COLO668 (cell line): Measurements from ENCODE around the gene DMTF1.
A peak's percentile ranks its signal among the peaks of the same experiment; 100 is the strongest.
"Not testable (repeated sequence)": the region's sequence is repeated elsewhere in the genome, so short reads cannot be mapped to it uniquely, and the experiment has no call there.

Source experiments
- DNase-seq: peaks from one replicate; lab custom pipeline; 2025; ENCODE audit not compliant: unreplicated experiment; lab: John Stamatoyannopoulos, UW

DMTF1 gene

GRCh38 chr7:87220026-87220733 lies 67.9 kb downstream of the DMTF1 start:
- peak; percentile 87 for DNase-seq

DNA sequence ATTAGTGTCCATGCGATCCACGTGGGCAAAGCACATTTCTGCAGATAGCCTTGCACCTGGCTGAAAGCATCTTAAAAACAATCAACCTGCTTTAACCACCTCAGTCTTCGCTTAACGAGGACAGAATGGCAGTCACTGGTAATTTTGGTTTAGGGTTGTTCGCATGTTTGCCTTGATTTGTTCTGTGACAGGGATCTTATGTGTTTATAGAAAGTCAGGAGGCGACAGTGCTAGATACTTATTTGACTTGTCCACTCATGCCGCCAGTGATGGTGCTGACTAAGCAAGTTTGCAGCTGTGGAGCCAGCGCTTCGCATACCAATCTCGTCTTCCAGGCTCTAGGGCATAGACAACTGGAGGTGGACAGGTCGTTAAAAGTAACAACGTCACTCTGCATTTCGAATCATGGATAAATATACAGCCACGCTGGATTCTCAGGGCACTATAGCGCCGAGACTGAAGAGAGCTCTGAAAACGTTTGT lies 68.5 kb downstream of the DMTF1 start:
- peak; percentile 23 for DNase-seq

GRCh38 chr7:87223666-87224065 lies 71.4 kb downstream of the DMTF1 start:
- no peak for DNase-seq

- DNase-seq = no peak
These were observed 73.4 kb downstream of the DMTF1 start for GRCh38 chr7:87225696-87226095.

DNA sequence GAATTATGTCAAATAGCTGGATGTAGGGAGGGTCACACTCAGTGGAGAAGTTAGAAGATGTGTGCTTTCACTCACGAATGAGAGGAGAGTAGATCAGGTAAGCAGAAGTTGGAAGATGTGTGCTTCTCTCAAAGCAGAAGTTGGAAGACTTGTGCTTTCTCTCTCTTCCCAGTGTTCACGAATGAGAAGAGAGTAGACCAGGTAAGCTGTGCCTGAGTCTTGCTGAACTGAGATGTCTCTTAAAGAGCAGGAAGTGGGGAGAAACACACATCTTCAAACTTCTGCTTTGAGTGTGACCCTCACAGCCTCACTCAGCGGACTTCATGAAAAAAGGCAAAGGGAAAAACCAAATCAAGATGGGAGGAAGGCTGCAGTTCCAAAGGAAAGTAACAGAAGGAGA lies 74.2 kb downstream of the DMTF1 start:
- DNase-seq = no peak

GRCh38 chr7:87231258-87231657 lies 79.0 kb downstream of the DMTF1 start:
- no peak for DNase-seq

DNA sequence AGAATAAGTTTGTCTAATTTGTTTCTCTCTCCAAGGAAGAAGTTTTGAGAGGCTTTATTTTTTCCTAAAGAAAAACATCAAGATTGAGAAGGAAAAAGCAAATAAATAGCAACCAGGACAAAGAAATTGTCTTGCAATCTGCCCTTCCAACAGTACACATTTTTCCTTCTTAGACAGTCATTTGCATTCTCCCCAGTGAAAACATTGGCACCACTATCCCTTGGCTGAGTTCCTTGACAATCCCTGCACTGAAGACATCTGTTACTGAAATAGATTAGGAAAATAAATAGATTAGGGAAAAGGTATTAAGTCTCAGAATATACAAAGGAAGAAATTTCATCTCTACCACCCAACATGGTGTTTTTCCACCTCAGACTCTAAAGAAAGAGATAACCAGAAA lies 79.5 kb downstream of the DMTF1 start:
- no peak for DNase-seq

- no peak for DNase-seq
These were observed 82.7 kb downstream of the DMTF1 start for GRCh38 chr7:87234949-87235348.

GRCh38 chr7:87238464-87239051 lies 86.3 kb downstream of the DMTF1 start:
- DNase-seq = not testable (repeated sequence)

DNA sequence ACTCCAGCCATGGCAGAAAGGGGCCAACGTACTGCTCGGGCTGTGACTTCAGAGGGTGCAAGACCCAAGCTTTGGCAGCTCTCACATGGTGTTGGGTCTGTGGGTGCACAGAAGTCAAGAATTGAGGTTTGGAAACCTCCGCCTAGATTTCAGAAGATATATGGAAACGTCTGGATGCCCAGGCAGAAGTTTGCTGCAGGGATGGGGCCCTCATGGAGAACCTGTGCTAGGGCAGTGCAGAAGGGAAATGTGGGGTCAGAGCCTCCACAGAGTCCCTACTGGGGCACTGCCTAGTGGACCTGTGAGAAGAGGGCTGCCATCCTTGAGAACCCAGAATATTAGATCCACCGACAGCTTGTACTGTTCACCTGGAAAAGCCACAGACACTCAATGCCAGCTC lies 93.4 kb downstream of the DMTF1 start:
- not testable (repeated sequence) for DNase-seq
